GM21737 (cell line): ENCODE data around the gene TMEM255B.
"Not testable (repeated sequence)": the region's sequence is repeated elsewhere in the genome, so short reads cannot be mapped to it uniquely, and the experiment has no call there.

Source experiments
- ATAC-seq: cut with Tn5 transposase; IDR thresholded peaks from one replicate; pipeline ENCODE4 v1.9.1; 2021; ENCODE audit warnings: mild to moderate bottlenecking, moderate library complexity; ENCODE audit not compliant: unreplicated experiment

TMEM255B gene

GRCh38 chr13:113830426-113830950, 71.5 kb downstream of the TMEM255B start:
- ATAC-seq, result not testable (repeated sequence)

- no peak for ATAC-seq
Observed at GRCh38 chr13:113831061-113831460, 72.0 kb downstream of the TMEM255B start.

GRCh38 chr13:113832205-113832604, 73.2 kb downstream of the TMEM255B start:
- ATAC-seq, result no peak

- no peak for ATAC-seq
Observed at GRCh38 chr13:113832631-113833030, 73.6 kb downstream of the TMEM255B start.

GRCh38 chr13:113833111-113833830, 74.2 kb downstream of the TMEM255B start:
- no peak for ATAC-seq

- ATAC-seq, result not testable (repeated sequence)
Observed at GRCh38 chr13:113834006-113834405, 75.0 kb downstream of the TMEM255B start.

- no peak for ATAC-seq
Observed at GRCh38 chr13:113834496-113835200, 75.6 kb downstream of the TMEM255B start.

- no peak for ATAC-seq
Observed at GRCh38 chr13:113835461-113836270, 76.6 kb downstream of the TMEM255B start.

- no peak for ATAC-seq
Observed at GRCh38 chr13:113836768-113837559, 77.9 kb downstream of the TMEM255B start.

- ATAC-seq, result no peak
Observed at GRCh38 chr13:113837560-113838355, 78.7 kb downstream of the TMEM255B start.

GRCh38 chr13:113838711-113839201, 79.7 kb downstream of the TMEM255B start:
- ATAC-seq, result no peak

- no peak for ATAC-seq
Observed at GRCh38 chr13:113839536-113840204, 80.6 kb downstream of the TMEM255B start.

- ATAC-seq, result no peak
Observed at GRCh38 chr13:113840541-113841352, 81.7 kb downstream of the TMEM255B start.

- ATAC-seq, result no peak
Observed at GRCh38 chr13:113841353-113841650, 82.3 kb downstream of the TMEM255B start.

- no peak for ATAC-seq
Observed at GRCh38 chr13:113842336-113843062, 83.5 kb downstream of the TMEM255B start.

GRCh38 chr13:113843063-113843654, 84.1 kb downstream of the TMEM255B start:
- no peak for ATAC-seq

GRCh38 chr13:113843864-113844556, 85.0 kb downstream of the TMEM255B start:
- no peak for ATAC-seq
